ENCODE data around the gene WDR35. TPM values are rescaled to one million over a fixed set of nuclear protein-coding genes. Genes with fewer than 3 reads are reported as not detected.

Gene WDR35
- total and polyA plus RNA-seq, 2 of the 4 experiments (the other 2 are of a cell fraction): 3.4 to 8.1 TPM

GRCh38 chr2:20033322-20033721 lies 43.4 kb upstream of the WDR35 start:
- no peak overlapping the region for H3K4me2 ChIP-seq (ENCODE audit: low read depth, low read length)
- H3K4me1 ChIP-seq (ENCODE audit: control insufficient read depth, insufficient read depth, low read length): 0 out of 2 replicates have a peak, but pooled peaks cover 1% of the 10 kb centered on the region
- H2AK5ac ChIP-seq (ENCODE audit: low read depth, low read length): no peak overlapping the region
- no TSS peak for BruUV-seq (replicated peaks)
- ChIA-PET POLR2A (ENCODE audit: unreplicated experiment) (interaction anchor here (0.5 kb wide), 1 partner anchor 14 kb away, joined by 15 read pairs; no protein-coding TSS in a partner anchor), CTCF (interaction anchor here (1.4 kb wide), 1 partner anchor 17 kb away, joined by 3 read pairs; no protein-coding TSS in a partner anchor)
- H3K4me3 ChIP-seq (ENCODE audit: insufficient read depth, low read depth, low read length): no peak overlapping the region
- no peak overlapping the region for H3K23ac ChIP-seq (ENCODE audit: low read depth, low read length)
- H3K9me3 ChIP-seq (ENCODE audit: control insufficient read depth, insufficient read depth, low read length): no peaks in the 10 kb centered on the region
- DNase-seq: no peak
- H2BK5ac ChIP-seq (ENCODE audit: low read depth, low read length, poor library complexity, severe bottlenecking): no peak overlapping the region
- H3K14ac ChIP-seq (replicated peaks; ENCODE audit: low read depth, low read length): no peak overlapping the region
- in situ Hi-C loops (cut with MboI; ENCODE audit: low sequenced_read_pairs) (no loop called here), intact Hi-C loops (cut with micrococcal nuclease) (loop anchor here (5.0 kb wide), 1 partner anchor 59 kb away; no protein-coding TSS in a partner anchor), dilution Hi-C loops (cut with HindIII; ENCODE audit: low sequenced_read_pairs, unreplicated experiment) (no loop called here)
- H4K5ac ChIP-seq (ENCODE audit: low read depth, low read length): no peak overlapping the region
- peaks cover 2% of the 10 kb centered on the region; the same call in 1 of the 2 replicates for H3K9me1 ChIP-seq (ENCODE audit: insufficient read depth, low read length)
- H4K8ac ChIP-seq (ENCODE audit: low read depth in 2 of 2, low read length in 2 of 2): no peak overlapping the region
- no peak overlapping the region for H3K4ac ChIP-seq (ENCODE audit: low read depth, low read length)
- H2BK15ac ChIP-seq (ENCODE audit: low read depth, low read length): no peak overlapping the region
- no peak overlapping the region for H3K18ac ChIP-seq (ENCODE audit: low read depth, low read length)
- no peak overlapping the region for H3K27ac ChIP-seq (ENCODE audit: insufficient read depth, low read length)
- H3K79me1 ChIP-seq (ENCODE audit: low read depth in 1 of 2, low read length in 2 of 2): peaks cover 37 to 48% of the 10 kb centered on the region in 2 experiments
- no peak for ATAC-seq (ENCODE audit: low read depth)
- H2AFZ ChIP-seq (replicated peaks; ENCODE audit: low read length, poor library complexity): no peak overlapping the region
- H4K20me1 ChIP-seq (ENCODE audit: insufficient read depth, low read length): peaks cover 28% of the 10 kb centered on the region; the same call in 1 of the 2 replicates
- no peak overlapping the region for H3K56ac ChIP-seq (ENCODE audit: extremely low read depth, insufficient read depth, low read length)
- 100% methylated on average over 1 of the region's 3 CpGs; no CpG with 5 or more reads in 1 of the 2 experiments for WGBS, 2 experiments (ENCODE audit: extremely low coverage in 2 of 2, insufficient read length in 1 of 2)
- peaks cover 51% of the 10 kb centered on the region for H3K36me3 ChIP-seq (ENCODE audit: control insufficient read depth, insufficient read depth, low read length)
- TF ChIP-seq CTCF (conservative IDR thresholded peaks at IDR 0.05; ENCODE audit: low read depth, low read length): no peak
- TF ChIP-seq MAFK (IDR thresholded peaks at IDR 0.05; ENCODE audit: low read depth, low read length): no peak
- no peak for TF ChIP-seq MXI1 (IDR thresholded peaks at IDR 0.05; ENCODE audit: borderline replicate concordance, low read depth, low read length)
- no peak for TF ChIP-seq CHD1 (IDR thresholded peaks at IDR 0.05; ENCODE audit: low read depth, low read length)
- TF ChIP-seq CEBPB (IDR thresholded peaks at IDR 0.05; ENCODE audit: low read depth, low read length): no peak
- TF ChIP-seq USF2 (IDR thresholded peaks at IDR 0.05; ENCODE audit: low read depth, low read length): no peak
- TF ChIP-seq FOS (IDR thresholded peaks at IDR 0.05; ENCODE audit: low read depth, low read length): no peak
- TF ChIP-seq SMC3 (IDR thresholded peaks at IDR 0.05; ENCODE audit: low read depth, low read length): no peak
- TF ChIP-seq RFX5 (IDR thresholded peaks at IDR 0.05; ENCODE audit: low read depth, low read length): no peak
- TF ChIP-seq NFE2L2 (IDR thresholded peaks at IDR 0.05; ENCODE audit: low read depth, low read length): no peak
- TF ChIP-seq RAD21 (IDR thresholded peaks at IDR 0.05; ENCODE audit: low read length): no peak
- TF ChIP-seq, protein P1, sequence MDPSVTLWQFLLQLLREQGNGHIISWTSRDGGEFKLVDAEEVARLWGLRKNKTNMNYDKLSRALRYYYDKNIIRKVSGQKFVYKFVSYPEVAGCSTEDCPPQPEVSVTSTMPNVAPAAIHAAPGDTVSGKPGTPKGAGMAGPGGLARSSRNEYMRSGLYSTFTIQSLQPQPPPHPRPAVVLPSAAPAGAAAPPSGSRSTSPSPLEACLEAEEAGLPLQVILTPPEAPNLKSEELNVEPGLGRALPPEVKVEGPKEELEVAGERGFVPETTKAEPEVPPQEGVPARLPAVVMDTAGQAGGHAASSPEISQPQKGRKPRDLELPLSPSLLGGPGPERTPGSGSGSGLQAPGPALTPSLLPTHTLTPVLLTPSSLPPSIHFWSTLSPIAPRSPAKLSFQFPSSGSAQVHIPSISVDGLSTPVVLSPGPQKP (IDR thresholded peaks at IDR 0.05; ENCODE audit: borderline replicate concordance, low read depth, low read length): no peak
- H3K27me3 ChIP-seq (ENCODE audit: control insufficient read depth, insufficient read depth, low read length): no peaks in the 10 kb centered on the region
- no peak overlapping the region for H2BK120ac ChIP-seq (ENCODE audit: low read depth, low read length)
- H2AK9ac ChIP-seq (replicated peaks; ENCODE audit: low read depth, low read length, poor library complexity): no peak overlapping the region
- H3K9ac ChIP-seq (ENCODE audit: low read depth, low read length): no peak overlapping the region
- no peak overlapping the region for H2BK20ac ChIP-seq (ENCODE audit: low read depth, low read length)
- no peak overlapping the region for H4K91ac ChIP-seq (ENCODE audit: insufficient read depth, low read depth, low read length)
